Retinal pigment epithelial cell (primary cell): ENCODE results near the gene DYNC1H1.

ENCODE experiments used
- DNase-seq: peaks from one replicate; pipeline ENCODE4 v3.0.0-alpha.2; 2010; ENCODE audit warnings: low read depth
- H3K4me3 ChIP-seq: 2 replicates; pipeline ENCODE4 v1.5.1; 2011; ENCODE audit warnings: mild to moderate bottlenecking, low read length, control low read depth, moderate library complexity
- TF ChIP-seq, protein P1 (sequence below): conservative IDR thresholded peaks from 2 replicates; pipeline ENCODE4 v1.5.1; 2011; ENCODE audit warnings: low read depth, low read length, control low read depth, inconsistent platforms

The DYNC1H1 gene

DNA sequence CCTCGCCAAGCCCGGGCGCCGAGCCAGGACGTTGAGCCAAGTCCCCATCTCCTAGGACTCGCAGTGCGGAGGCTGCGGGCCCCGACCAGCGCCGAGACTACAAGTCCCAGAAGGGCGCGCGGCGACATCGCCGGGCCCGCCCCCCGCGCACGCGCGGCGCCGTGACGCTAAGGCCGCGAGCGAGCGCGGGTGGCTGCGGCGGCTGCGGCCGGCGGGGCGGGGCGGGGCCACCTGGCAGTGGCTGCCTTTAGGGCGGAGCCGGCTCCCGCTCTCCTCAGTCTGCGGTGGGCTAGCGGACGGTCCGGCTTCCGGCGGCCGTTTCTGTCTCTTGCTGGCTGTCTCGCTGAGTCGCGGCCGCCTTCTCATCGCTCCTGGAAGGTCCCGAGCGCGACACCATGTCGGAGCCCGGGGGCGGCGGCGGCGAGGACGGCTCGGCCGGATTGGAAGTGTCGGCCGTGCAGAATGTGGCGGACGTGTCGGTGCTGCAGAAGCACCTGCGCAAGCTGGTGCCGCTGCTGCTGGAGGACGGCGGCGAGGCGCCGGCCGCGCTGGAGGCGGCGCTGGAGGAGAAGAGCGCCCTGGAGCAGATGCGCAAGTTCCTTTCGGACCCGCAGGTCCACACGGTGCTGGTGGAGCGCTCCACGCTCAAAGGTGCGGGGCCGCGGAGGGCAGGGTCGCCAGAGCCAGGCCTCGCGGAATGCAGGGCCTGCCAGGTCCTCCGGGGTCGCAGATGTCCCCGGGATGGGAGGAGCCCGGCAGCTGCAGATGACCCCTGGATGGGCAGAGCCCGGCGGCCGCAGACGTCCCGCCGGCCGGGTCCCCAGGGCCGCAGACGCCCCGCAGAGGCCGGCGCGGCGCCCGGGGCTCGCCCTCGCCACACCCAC, at the start of gene DYNC1H1:
TSS of gene DYNC1H1 (plus strand) at position 277 of the 884 bp plus-strand sequence. CDS start at position 396, 119 bp downstream.
- TF ChIP-seq, protein P1, sequence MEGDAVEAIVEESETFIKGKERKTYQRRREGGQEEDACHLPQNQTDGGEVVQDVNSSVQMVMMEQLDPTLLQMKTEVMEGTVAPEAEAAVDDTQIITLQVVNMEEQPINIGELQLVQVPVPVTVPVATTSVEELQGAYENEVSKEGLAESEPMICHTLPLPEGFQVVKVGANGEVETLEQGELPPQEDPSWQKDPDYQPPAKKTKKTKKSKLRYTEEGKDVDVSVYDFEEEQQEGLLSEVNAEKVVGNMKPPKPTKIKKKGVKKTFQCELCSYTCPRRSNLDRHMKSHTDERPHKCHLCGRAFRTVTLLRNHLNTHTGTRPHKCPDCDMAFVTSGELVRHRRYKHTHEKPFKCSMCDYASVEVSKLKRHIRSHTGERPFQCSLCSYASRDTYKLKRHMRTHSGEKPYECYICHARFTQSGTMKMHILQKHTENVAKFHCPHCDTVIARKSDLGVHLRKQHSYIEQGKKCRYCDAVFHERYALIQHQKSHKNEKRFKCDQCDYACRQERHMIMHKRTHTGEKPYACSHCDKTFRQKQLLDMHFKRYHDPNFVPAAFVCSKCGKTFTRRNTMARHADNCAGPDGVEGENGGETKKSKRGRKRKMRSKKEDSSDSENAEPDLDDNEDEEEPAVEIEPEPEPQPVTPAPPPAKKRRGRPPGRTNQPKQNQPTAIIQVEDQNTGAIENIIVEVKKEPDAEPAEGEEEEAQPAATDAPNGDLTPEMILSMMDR, result no peak
- H3K4me3 ChIP-seq, result peak within 1 kb of the TSS; percentile 95
- DNase-seq, result peak; percentile 66

DNA sequence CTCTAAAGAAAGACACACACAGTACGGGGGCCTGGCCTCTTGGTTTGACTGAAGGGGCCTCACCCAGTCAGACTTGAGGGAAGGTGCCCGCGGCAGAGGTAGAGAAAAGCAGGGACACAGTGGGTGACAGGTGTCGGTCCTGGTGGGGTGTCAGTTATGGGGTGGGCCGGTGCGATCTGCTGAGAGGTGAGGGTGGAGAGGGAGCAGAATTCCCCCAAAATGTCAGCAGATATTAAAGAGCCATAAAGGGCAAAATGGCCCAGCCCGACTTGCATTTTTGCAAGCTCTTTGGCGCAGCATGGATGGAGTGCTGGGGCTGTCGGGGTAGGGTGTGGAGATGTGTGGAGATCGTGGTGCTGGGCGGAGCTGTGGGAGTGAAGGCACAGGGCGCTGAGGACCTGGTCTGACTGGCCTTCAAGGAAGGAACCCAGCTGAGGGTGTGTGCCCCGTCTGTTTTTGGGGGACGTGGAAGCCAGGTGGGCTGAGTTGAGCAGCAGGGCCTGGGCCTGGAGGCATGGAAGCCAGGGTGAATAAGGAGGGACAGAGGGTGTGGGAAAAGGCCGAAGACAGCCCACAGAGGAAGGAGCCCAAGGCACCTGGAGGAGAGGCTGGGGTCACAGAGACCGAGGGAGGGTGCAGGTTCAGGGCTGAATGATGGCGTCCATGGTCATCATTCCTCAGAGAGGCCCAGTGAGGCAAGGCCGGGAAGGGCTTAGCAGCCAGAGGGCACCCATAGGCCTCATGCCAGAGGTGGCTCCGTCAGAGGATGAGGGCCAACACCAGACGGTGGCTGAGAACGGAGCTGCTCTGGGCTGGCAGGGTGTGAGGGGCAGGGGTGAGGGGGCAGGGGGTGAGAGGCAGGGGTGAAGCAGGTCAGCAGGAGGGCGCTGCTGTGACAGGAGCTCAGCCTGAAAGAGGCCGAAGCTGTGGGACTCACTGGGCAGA, 48.2 kb upstream of the DYNC1H1 start:
- DNase-seq, result no peak
- no peak overlapping the region for H3K4me3 ChIP-seq
- TF ChIP-seq, protein P1, result no peak

DNA sequence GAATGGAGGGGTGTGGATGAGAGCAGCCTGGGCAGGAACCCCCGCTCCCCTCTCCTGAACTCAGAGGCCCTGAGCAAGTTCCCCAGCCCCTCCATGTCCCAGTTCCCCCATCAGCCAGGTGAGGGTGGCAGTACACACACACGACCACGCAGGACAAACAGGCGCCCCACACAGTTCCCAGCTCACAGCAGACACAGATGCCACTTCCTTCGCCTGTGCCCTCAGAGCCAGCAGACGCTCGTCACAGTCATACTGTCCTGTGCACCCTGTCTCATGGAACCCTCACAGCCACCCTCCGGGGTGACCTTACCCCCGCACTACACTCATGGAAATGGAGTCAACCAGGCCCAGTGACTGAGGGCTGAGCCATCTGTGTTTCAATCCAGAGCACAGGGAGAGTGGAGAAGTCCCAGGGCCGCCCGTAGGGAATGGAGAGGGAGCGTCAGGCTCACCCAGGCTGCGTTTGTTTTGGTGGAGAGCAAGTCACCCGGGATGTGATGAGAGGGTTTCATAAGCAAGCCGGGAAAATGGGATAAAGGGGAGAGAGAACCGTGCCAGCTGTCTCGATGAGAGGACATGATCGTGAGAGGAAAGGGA, 47.5 kb upstream of the DYNC1H1 start:
- no peak overlapping the region for H3K4me3 ChIP-seq
- TF ChIP-seq, protein P1, result no peak
- DNase-seq, result no peak

DNA sequence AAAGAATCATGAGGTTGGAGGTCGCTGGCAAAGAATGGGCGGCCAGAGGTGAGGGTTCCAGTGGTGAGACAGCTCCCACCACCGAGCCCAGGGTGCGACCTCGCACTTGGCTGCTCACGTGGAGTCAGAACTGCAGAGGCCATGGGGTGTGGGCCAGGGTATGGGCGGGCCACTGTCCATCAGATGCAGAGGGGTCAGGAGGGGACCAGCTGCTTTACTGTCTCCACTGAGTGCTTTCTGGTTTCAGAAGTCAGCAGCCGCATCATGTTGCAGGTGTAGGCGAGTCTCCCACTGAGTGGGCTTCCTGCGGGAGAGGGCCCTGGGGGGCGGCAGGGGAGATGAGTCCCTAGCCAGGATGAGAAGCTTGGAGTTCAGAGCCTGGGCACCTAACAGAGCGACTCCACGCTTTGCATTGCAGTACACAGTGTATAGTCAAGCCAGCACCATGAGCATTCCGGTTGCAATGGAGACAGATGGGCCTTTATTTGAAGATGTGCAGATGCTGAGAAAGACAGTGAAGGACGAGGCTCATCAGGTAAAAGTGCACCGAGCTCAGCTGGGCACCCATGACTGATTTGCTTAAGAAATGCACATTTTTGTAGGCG, 46.9 kb upstream of the DYNC1H1 start:
- TF ChIP-seq, protein P1, result no peak
- DNase-seq, result no peak
- no peak overlapping the region for H3K4me3 ChIP-seq

- no peak for DNase-seq
- no peak overlapping the region for H3K4me3 ChIP-seq
- TF ChIP-seq, protein P1, result no peak
These were observed 46.0 kb upstream of the DYNC1H1 start for GRCh38 chr14:101918065-101918989.

GRCh38 chr14:101920271-101920670, 44.1 kb upstream of the DYNC1H1 start:
- H3K4me3 ChIP-seq, result no peak overlapping the region
- DNase-seq, result no peak
- TF ChIP-seq, protein P1, result no peak
